B cell (primary cell): ENCODE results near the gene LRRC70. TPM values are rescaled to one million over a fixed set of nuclear protein-coding genes. Genes with fewer than 3 reads are reported as not detected.

Experiments used
- ATAC-seq: fragments of 200-7000 bp; cut with Tn5 transposase; one replicate; pipeline ENCODE4 v1.10.0; 2021; ENCODE audit warnings: low read depth, mild to moderate bottlenecking, moderate number of reproducible peaks, moderate library complexity
- CTCF ChIA-PET: fragments of 350-600 bp; sonication (Branson Sonifier 250); formaldehyde crosslinking; loops from one replicate; lab custom pipeline; 2021; ENCODE audit warnings: antibody characterized with exemption, inconsistent platforms; lab: Charles Lee
- POLR2A ChIA-PET: fragments of 350-600 bp; sonication (Branson Sonifier 250); formaldehyde crosslinking; loops from one replicate; lab custom pipeline; 2021; ENCODE audit warnings: antibody characterized with exemption; lab: Charles Lee
- DNase-seq: peaks from one replicate; pipeline ENCODE4 v3.0.0; 2013
- H2AFZ ChIP-seq: 2 replicates; pipeline ENCODE4 v1.6.1; 2012; ENCODE audit warnings: mild to moderate bottlenecking, low read depth, low read length; ENCODE audit not compliant: insufficient read depth, poor library complexity, severe bottlenecking
- H3K27ac ChIP-seq, 2 donors: 1 replicate in 1 of 2; 2 replicates in 1 of 2; pipeline ENCODE4 v1.5.1; 2012 to 2013; ENCODE audit warnings: low read length in 2 of 2, mild to moderate bottlenecking in 2 of 2, moderate library complexity in 1 of 2
- H3K27me3 ChIP-seq, 4 experiments: fragments of 200-600 bp in 1 of 4; sonication (generic) in 1 of 4; replicated peaks in 1 of 4; 1 replicate in 2 of 4; 2 replicates in 2 of 4; pipeline versions ENCODE4 v1.6.1 to v1.7.0; 2013 to 2016; ENCODE audit warnings: low read length in 3 of 4, mild to moderate bottlenecking in 2 of 4, mixed read lengths in 1 of 4, moderate library complexity in 1 of 4; ENCODE audit not compliant: insufficient read depth in 4 of 4, control insufficient read depth in 3 of 4; ENCODE audit errors: control extremely low read depth in 1 of 4
- H3K36me3 ChIP-seq, 2 experiments: replicated peaks in 1 of 2; 1 replicate in 1 of 2; 2 replicates in 1 of 2; pipeline versions ENCODE4 v1.6.1 to v1.7.1; 2013; ENCODE audit warnings: low read length in 1 of 2; ENCODE audit not compliant: insufficient read depth in 2 of 2, control insufficient read depth in 1 of 2; ENCODE audit errors: control extremely low read depth in 1 of 2, extremely low read depth in 1 of 2
- H3K4me1 ChIP-seq, 2 donors: fragments of 200-600 bp in 1 of 2; sonication (generic) in 1 of 2; 1 replicate in 1 of 2; 2 replicates in 1 of 2; pipeline versions ENCODE4 v1.5.1 to v1.6.1; 2013 to 2017; ENCODE audit warnings: low read length in 2 of 2; ENCODE audit not compliant: control insufficient read depth in 2 of 2, insufficient read depth in 2 of 2
- H3K4me2 ChIP-seq: replicated peaks from 2 replicates; pipeline ENCODE3; 2012; ENCODE audit warnings: mild to moderate bottlenecking, low read depth, low read length; ENCODE audit not compliant: poor library complexity, severe bottlenecking
- H3K4me3 ChIP-seq, 5 experiments: fragments of 200-600 bp in 1 of 5; sonication (generic) in 1 of 5; 1 replicate in 3 of 5; 2 replicates in 2 of 5; pipeline versions ENCODE4 v1.5.1 to v1.7.0; 2011 to 2016; ENCODE audit warnings: low read length in 4 of 5, mild to moderate bottlenecking in 4 of 5, low read depth in 2 of 5, control low read depth in 1 of 5, moderate library complexity in 1 of 5; ENCODE audit not compliant: insufficient read depth in 1 of 5; ENCODE audit errors: control extremely low read depth in 1 of 5, extremely low read depth in 1 of 5
- H3K79me2 ChIP-seq: fragments of 200-600 bp; sonication (generic); one replicate; pipeline ENCODE4 v1.6.0; 2016; ENCODE audit warnings: low read length; ENCODE audit not compliant: control insufficient read depth, insufficient read depth
- H3K9ac ChIP-seq: fragments of 200-600 bp; sonication (generic); 2 replicates; pipeline ENCODE4 v1.6.1; 2017; ENCODE audit warnings: mild to moderate bottlenecking, low read length, moderate library complexity
- H3K9me3 ChIP-seq, 3 donors: one replicate each; pipeline versions ENCODE4 v1.6.1 to v1.7.1; 2013; ENCODE audit warnings: low read length in 2 of 3; ENCODE audit not compliant: control insufficient read depth in 2 of 3, insufficient read depth in 1 of 3; ENCODE audit errors: control extremely low read depth in 1 of 3
- H4K20me1 ChIP-seq: 2 replicates; pipeline ENCODE4 v1.6.0; 2012; ENCODE audit warnings: mild to moderate bottlenecking, low read length; ENCODE audit not compliant: insufficient read depth, control insufficient read depth, poor library complexity, severe bottlenecking
- H3K27ac Mint-ChIP-seq: one replicate; pipeline ENCODE4 v1.8.0; 2021; ENCODE audit warnings: mixed read lengths
- H3K27me3 Mint-ChIP-seq: one replicate; pipeline ENCODE4 v1.8.0; 2021; ENCODE audit warnings: mixed read lengths
- H3K4me1 Mint-ChIP-seq: one replicate; pipeline ENCODE4 v1.8.0; 2021; ENCODE audit warnings: mixed read lengths
- H3K4me3 Mint-ChIP-seq: one replicate; pipeline ENCODE4 v1.8.0; 2021; ENCODE audit warnings: mixed read lengths
- H3K9me3 Mint-ChIP-seq: one replicate; pipeline ENCODE4 v1.8.0; 2022; ENCODE audit warnings: mixed read lengths; ENCODE audit not compliant: insufficient read depth
- EZH2 ChIP-seq: IDR thresholded peaks from 2 replicates; pipeline ENCODE4 v1.6.1; 2012; ENCODE audit warnings: borderline replicate concordance, low read depth, mild to moderate bottlenecking, moderate library complexity, low read length; ENCODE audit not compliant: insufficient read depth, poor library complexity, severe bottlenecking
- WGBS: methylation state at CpG from one replicate; pipeline ENCODE4 v1.1.5; 2013; ENCODE audit warnings: missing lambda C conversion rate; ENCODE audit not compliant: insufficient coverage; 5-methylcytosine and 5-hydroxymethylcytosine counted together
- intact Hi-C: fragments of 100-400 bp; cut with micrococcal nuclease; formaldehyde crosslinking; loops from one replicate; pipeline ENCODE4 v1.10.0; 2022
- polyA plus RNA-seq: library from polyadenylated mRNA; depleted of rRNA; stranded (reverse); fragments of >200 nt; gene quantifications from 2 replicates; pipeline ENCODE4 v1.2.3, GENCODE V29; 2012
- total RNA-seq, 2 donors: library from RNA; stranded (reverse); fragments of 120-200 nt in 1 of 2; gene quantifications; 1 replicate in 1 of 2; 2 replicates in 1 of 2; pipeline versions ENCODE4 v1.2.3 to v1.2.4, GENCODE V29; 2013 to 2022
- TF ChIP-seq, protein P1 (sequence below): fragments of 200-600 bp; IDR thresholded peaks from one replicate; pipeline ENCODE4 v1.8.0; 2022; ENCODE audit warnings: antibody characterized with exemption, mild to moderate bottlenecking

The LRRC70 gene
- total and polyA plus RNA-seq, 2 donors (not counting 1 experiment from before 2014, with no cell fraction given), result 2.3 to 3.3 TPM

DNA sequence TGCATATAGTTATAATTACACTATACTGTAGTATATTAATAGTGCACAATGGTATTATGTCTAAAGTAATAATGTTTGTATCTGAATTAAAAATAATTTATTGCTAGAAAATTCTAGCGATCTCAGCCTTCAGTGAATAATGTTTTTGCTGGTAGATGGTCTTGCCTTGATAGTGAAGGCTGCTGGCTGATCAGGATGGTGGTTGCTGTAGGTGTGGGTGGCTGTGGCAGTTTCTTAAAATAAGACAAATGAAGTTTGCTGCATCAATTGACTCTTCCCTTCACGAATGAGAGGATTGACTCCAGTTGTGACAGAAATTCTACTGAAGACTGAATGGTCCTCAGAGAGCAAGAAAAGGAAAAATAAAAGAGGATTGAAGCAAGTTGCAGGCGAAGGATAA, 19.7 kb upstream of the LRRC70 start:
- no peak for ATAC-seq

DNA sequence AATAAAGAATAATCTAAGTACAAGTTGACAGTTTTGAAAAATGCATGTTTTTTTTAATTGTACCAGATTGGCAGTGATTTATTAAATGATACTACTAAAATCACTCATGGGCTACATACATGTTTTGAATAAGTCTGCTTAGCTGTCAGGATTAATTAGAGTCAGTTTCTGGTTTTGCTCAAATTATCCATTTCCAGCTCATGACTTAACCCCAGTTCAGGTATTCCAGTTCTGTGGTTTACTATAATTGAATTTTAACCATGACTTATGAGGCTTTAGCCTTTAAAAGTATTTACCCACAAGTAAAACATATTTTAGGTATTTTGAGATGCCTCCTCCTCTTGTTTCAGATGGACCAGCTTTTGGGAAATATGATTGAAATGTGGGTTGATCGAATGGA, 17.8 kb upstream of the LRRC70 start:
- H3K9me3 ChIP-seq, result peaks cover 0 to 8% (median 0%) of the 10 kb centered on the region in 3 donors
- no peak overlapping the region for H3K4me3 ChIP-seq
- H3K4me1 ChIP-seq, result no peaks in the 10 kb centered on the region
- ATAC-seq (no peak), DNase-seq (no peak)
- Mint-ChIP-seq H3K4me1 (no peaks in the 10 kb centered on the region), H3K9me3 (no peaks in the 10 kb centered on the region), H3K27me3 (no peaks in the 10 kb centered on the region), H3K4me3 (no peak overlapping the region), H3K27ac (no peak overlapping the region)
- H4K20me1 ChIP-seq, result no peaks in the 10 kb centered on the region
- TF ChIP-seq, protein P1, sequence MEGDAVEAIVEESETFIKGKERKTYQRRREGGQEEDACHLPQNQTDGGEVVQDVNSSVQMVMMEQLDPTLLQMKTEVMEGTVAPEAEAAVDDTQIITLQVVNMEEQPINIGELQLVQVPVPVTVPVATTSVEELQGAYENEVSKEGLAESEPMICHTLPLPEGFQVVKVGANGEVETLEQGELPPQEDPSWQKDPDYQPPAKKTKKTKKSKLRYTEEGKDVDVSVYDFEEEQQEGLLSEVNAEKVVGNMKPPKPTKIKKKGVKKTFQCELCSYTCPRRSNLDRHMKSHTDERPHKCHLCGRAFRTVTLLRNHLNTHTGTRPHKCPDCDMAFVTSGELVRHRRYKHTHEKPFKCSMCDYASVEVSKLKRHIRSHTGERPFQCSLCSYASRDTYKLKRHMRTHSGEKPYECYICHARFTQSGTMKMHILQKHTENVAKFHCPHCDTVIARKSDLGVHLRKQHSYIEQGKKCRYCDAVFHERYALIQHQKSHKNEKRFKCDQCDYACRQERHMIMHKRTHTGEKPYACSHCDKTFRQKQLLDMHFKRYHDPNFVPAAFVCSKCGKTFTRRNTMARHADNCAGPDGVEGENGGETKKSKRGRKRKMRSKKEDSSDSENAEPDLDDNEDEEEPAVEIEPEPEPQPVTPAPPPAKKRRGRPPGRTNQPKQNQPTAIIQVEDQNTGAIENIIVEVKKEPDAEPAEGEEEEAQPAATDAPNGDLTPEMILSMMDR, result no peak
- no peaks in the 10 kb centered on the region for H3K79me2 ChIP-seq
- no CpG with 5 or more reads among the region's 1 CpG for WGBS
- H3K27me3 ChIP-seq, result no peaks in the 10 kb centered on the region
- peaks cover 2 to 5% of the 10 kb centered on the region in 2 experiments for H3K36me3 ChIP-seq
- no peak overlapping the region for H3K9ac ChIP-seq
- H3K4me2 ChIP-seq, result no peak overlapping the region
- CTCF ChIA-PET, result no interaction called here
- no peak overlapping the region for H3K27ac ChIP-seq
- H2AFZ ChIP-seq, result no peak overlapping the region
- intact Hi-C loops, result no loop called here
- POLR2A ChIA-PET, result no interaction called here

More for the DNA sequence above, 19.7 kb upstream of the LRRC70 start:
- Histone ChIP-seq H3K27ac (no peak overlapping the region), H3K4me3 (no peak overlapping the region), H4K20me1 (no peaks in the 10 kb centered on the region), H3K27me3 (no peaks in the 10 kb centered on the region), H3K4me1 (no peaks in the 10 kb centered on the region), H2AFZ (no peak overlapping the region), H3K9me3 (no peaks in the 10 kb centered on the region), H3K4me2 (no peak overlapping the region), H3K9ac (no peak overlapping the region), H3K79me2 (no peaks in the 10 kb centered on the region), H3K36me3 (peaks cover 4 to 12% of the 10 kb centered on the region in 2 experiments)
- WGBS, result 92% methylated on average over 2 of the region's 3 CpGs
- no peaks in the 10 kb centered on the region for H3K9me3 Mint-ChIP-seq
- TF ChIP-seq, protein P1, result no peak
- no peak for TF ChIP-seq EZH2
- no peaks in the 10 kb centered on the region for H3K27me3 Mint-ChIP-seq
- no peak overlapping the region for H3K27ac Mint-ChIP-seq
- DNase-seq, result no peak
- CTCF ChIA-PET, result no interaction called here
- intact Hi-C loops, result no loop called here
- POLR2A ChIA-PET, result no interaction called here
- H3K4me3 Mint-ChIP-seq, result no peak overlapping the region
- H3K4me1 Mint-ChIP-seq, result no peaks in the 10 kb centered on the region
